ENCODE results near the gene ETV6. TPM values are rescaled to one million over a fixed set of nuclear protein-coding genes. Genes with fewer than 3 reads are reported as not detected.

The ETV6 gene
- total RNA-seq, 1 donor from 2014 or later, result 117 TPM

DNA sequence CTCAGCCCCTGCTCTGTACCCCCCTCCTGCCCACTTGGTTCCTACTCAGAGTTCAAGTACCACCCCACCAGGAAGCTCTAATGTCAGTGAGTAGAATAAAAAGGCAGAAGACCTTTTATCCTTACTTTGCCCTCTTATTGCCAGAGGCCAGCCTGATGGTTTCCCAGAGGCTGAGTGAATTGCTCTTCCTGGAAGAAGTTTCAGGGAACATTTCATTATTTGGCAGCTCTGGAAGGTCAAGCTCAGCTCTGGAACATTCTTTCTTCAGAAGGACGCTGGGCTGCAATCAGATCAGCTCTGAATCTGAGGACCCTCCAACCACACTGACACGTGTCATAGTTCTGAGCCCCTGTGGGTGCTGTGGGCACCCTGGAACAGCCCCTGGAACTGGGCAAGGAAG, 188.9 kb downstream of the ETV6 start:
- H3K27ac Mint-ChIP-seq, result peak overlapping the region; percentile 77
- H3K4me1 Mint-ChIP-seq (ENCODE audit: low read depth), result peaks cover 92% of the 10 kb centered on the region
- peaks cover 75% of the 10 kb centered on the region for H3K36me3 Mint-ChIP-seq (ENCODE audit: low read depth)
- no peak for DNase-seq (ENCODE audit: low spot score)
- no peaks in the 10 kb centered on the region for H3K27me3 Mint-ChIP-seq (ENCODE audit: insufficient read depth)
- H3K4me3 Mint-ChIP-seq, result no peak overlapping the region
- intact Hi-C loops (cut with micrococcal nuclease), result no loop called here
- H3K9me3 Mint-ChIP-seq, result no peaks in the 10 kb centered on the region

DNA sequence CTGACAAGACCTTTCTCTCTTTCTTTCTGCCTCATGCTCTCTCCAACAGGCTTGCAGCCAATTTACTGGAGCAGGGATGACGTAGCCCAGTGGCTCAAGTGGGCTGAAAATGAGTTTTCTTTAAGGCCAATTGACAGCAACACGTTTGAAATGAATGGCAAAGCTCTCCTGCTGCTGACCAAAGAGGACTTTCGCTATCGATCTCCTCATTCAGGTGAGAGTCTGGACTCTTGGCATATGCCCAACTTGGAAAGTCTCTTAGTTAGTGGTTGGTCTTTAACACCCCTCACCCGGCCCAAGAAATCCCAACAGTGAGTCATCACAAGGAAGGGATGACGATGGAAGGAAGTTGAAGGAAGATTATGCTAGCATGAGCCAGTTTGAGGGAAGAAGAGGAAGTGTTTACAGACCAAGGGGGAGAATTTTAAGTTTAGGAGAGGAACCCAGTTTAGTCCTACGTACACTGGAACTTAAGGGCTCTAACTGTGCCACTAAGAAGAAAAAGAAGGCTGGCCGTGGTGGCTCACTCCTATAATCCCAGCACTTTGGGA, 189.7 kb downstream of the ETV6 start:
- no peak overlapping the region for H3K4me3 Mint-ChIP-seq
- intact Hi-C loops (cut with micrococcal nuclease), result no loop called here
- H3K27me3 Mint-ChIP-seq (ENCODE audit: insufficient read depth), result no peaks in the 10 kb centered on the region
- H3K4me1 Mint-ChIP-seq (ENCODE audit: low read depth), result peaks cover 91% of the 10 kb centered on the region
- peaks cover 74% of the 10 kb centered on the region for H3K36me3 Mint-ChIP-seq (ENCODE audit: low read depth)
- H3K9me3 Mint-ChIP-seq, result no peaks in the 10 kb centered on the region
- H3K27ac Mint-ChIP-seq, result peak overlapping the region; percentile 77
- DNase-seq (ENCODE audit: low spot score), result no peak

DNA sequence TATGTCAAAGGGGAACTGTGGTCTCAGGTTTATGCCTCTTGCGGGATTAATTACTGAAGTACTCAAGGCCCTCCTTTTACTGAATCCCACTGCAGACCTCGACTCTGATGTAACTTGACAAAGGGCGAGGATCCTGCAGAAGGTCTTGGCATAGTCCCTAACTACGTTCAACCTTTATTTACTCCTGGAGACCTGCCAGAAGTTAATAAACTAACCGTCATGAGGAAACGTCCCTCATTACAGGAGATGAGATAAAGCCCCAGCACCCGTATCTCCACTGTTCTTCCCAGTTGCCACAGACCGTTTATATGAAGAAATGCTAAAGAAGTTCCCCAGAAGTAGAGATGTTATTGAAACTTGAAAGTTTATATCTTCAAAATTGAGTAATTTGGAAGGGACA, 190.9 kb downstream of the ETV6 start:
- intact Hi-C loops (cut with micrococcal nuclease), result no loop called here
- Mint-ChIP-seq H3K27me3 (ENCODE audit: insufficient read depth) (no peaks in the 10 kb centered on the region), H3K4me1 (ENCODE audit: low read depth) (peaks cover 79% of the 10 kb centered on the region), H3K9me3 (no peaks in the 10 kb centered on the region), H3K27ac (peak overlapping the region; percentile 61), H3K4me3 (no peak overlapping the region), H3K36me3 (ENCODE audit: low read depth) (peaks cover 74% of the 10 kb centered on the region)
- DNase-seq (ENCODE audit: low spot score), result no peak

DNA sequence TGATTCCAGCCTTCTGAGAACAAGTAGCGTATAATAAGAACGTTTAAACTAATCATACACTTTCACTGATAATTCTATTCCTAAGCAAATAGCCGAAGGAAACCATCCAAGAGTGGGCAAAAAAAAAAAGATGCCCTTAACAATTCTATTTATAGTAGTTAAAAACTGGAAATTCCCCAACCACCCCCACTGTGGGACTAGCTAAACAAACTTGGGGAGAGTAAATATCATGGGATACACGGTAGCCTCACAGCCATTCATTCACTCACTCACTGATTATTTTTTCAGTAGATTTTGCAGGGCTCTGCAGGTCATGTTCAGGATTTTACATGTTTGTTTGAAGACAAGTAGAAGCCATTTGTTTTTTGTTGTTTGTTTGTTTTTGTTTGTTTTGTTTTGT, 197.0 kb downstream of the ETV6 start:
- Mint-ChIP-seq H3K27me3 (ENCODE audit: insufficient read depth) (no peaks in the 10 kb centered on the region), H3K4me1 (ENCODE audit: low read depth) (peaks cover 31% of the 10 kb centered on the region), H3K27ac (no peak overlapping the region), H3K9me3 (no peaks in the 10 kb centered on the region), H3K4me3 (no peak overlapping the region), H3K36me3 (ENCODE audit: low read depth) (peaks cover 61% of the 10 kb centered on the region)
- no peak for DNase-seq (ENCODE audit: low spot score)
- intact Hi-C loops (cut with micrococcal nuclease), result no loop called here

DNA sequence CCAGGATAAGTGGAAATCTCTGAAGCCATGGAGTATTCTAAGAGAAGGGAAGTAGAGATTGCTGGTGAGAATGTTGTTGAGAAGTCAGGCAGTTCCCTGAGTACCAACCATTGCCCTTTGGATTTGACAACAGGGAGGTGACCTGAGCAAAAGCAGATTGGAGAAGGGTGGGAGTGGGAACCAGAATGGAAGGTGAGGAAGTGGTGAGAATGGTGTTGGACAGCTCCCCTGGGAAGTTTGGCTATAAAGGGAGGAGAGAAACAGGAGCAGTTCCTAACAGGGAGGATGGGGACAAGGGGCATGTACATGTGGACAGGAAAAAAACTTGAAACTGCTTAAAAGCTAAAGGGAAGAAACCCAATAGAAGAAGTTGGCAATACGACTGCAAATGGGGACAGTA, 198.1 kb downstream of the ETV6 start:
- Mint-ChIP-seq H3K4me1 (ENCODE audit: low read depth) (peaks cover 28% of the 10 kb centered on the region), H3K9me3 (no peaks in the 10 kb centered on the region), H3K36me3 (ENCODE audit: low read depth) (peaks cover 58% of the 10 kb centered on the region), H3K27ac (no peak overlapping the region), H3K27me3 (ENCODE audit: insufficient read depth) (no peaks in the 10 kb centered on the region), H3K4me3 (no peak overlapping the region)
- intact Hi-C loops (cut with micrococcal nuclease), result no loop called here
- no peak for DNase-seq (ENCODE audit: low spot score)

DNA sequence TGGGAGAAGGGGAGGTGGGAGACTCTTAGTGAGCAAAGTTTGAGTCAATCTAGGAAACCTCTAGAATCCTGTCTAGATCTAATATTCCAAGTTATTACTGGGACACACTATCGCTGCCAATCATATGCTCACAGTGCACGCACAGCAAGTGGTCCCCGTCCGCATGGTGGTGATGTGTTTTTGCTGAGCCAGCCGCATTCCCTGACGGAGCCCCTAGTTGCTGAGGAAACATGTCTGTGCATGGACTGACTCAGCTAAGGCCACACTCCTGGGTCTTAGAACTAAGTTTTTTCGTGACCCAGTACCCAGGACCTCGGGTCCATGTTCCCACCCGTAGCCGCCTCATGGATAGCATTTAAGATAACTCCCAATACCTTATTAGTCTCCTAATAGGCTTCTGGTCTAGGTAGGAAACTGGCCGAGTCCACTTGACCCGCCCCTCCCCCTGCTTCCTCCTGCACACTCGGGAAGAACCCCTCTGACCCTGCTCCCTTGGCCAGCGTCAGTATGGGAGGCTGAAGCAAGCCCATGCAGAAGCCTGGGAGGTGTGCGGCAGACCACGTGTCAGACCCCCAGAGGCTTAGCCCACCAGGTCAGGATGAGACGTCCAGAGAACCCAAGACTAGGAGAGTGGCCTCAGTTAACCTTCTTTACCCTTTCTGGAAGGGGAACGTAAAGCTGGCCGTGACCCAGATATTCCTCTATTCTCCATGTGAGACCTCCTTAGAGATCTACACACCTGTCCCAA, 200.5 kb downstream of the ETV6 start:
- Mint-ChIP-seq H3K9me3 (no peaks in the 10 kb centered on the region), H3K27ac (no peak overlapping the region), H3K36me3 (ENCODE audit: low read depth) (peaks cover 57% of the 10 kb centered on the region), H3K4me1 (ENCODE audit: low read depth) (peaks cover 31% of the 10 kb centered on the region), H3K4me3 (no peak overlapping the region), H3K27me3 (ENCODE audit: insufficient read depth) (no peaks in the 10 kb centered on the region)
- no peak for DNase-seq (ENCODE audit: low spot score)
- intact Hi-C loops (cut with micrococcal nuclease), result loop anchor here (5.0 kb wide), 1 partner anchor 37 kb away; no protein-coding TSS in a partner anchor

DNA sequence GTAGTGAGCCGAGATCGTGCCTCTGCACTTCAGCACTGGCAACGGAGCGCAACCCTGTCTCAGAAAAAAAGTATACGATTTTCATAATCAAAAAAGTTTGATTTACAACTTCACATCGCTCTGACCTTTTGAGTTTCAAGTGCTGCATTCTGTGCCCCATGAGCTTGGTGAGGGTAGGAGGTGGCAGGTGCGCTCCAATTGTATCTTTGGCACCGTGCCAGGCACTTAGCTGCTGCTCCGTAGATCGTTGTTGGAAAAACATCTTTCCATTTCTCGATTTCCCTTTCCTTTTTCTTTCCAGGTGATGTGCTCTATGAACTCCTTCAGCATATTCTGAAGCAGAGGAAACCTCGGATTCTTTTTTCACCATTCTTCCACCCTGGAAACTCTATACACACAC, 203.7 kb downstream of the ETV6 start:
- Mint-ChIP-seq H3K4me3 (no peak overlapping the region), H3K9me3 (no peaks in the 10 kb centered on the region), H3K36me3 (ENCODE audit: low read depth) (peaks cover 58% of the 10 kb centered on the region), H3K4me1 (ENCODE audit: low read depth) (peaks cover 50% of the 10 kb centered on the region), H3K27me3 (ENCODE audit: insufficient read depth) (no peaks in the 10 kb centered on the region), H3K27ac (peak overlapping the region; percentile 1)
- intact Hi-C loops (cut with micrococcal nuclease), result loop anchor here (5.0 kb wide), 1 partner anchor 34 kb away; no protein-coding TSS in a partner anchor
- no peak for DNase-seq (ENCODE audit: low spot score)

DNA sequence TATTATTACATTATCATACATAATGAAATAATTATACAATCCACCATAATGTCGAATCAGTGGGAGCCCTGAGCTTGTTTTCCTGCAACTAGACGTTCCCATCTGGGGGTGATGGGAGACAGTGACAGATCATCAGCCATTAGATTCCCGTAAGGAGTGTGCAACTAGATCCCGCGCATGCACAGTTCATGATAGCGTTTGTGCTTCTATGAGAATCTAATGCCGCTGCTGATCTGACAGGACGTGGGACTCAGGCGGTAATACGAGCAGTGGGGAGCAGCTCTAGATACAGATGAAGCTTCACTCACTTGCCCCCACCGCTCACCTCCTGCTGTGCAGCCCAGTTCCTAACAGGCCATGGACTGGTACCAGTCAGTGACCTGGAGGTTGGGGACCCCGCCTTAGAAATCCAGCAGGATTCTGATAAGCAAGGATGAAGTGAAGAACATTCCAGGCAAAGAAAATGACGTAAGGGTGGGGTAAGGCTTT, 204.6 kb downstream of the ETV6 start:
- H3K4me3 Mint-ChIP-seq, result no peak overlapping the region
- no peak for DNase-seq (ENCODE audit: low spot score)
- no peaks in the 10 kb centered on the region for H3K9me3 Mint-ChIP-seq
- no peaks in the 10 kb centered on the region for H3K27me3 Mint-ChIP-seq (ENCODE audit: insufficient read depth)
- peak overlapping the region; percentile 27 for H3K27ac Mint-ChIP-seq
- intact Hi-C loops (cut with micrococcal nuclease), result loop anchor here (5.0 kb wide), 1 partner anchor 33 kb away; no protein-coding TSS in a partner anchor
- H3K36me3 Mint-ChIP-seq (ENCODE audit: low read depth), result peaks cover 59% of the 10 kb centered on the region
- peaks cover 56% of the 10 kb centered on the region for H3K4me1 Mint-ChIP-seq (ENCODE audit: low read depth)

DNA sequence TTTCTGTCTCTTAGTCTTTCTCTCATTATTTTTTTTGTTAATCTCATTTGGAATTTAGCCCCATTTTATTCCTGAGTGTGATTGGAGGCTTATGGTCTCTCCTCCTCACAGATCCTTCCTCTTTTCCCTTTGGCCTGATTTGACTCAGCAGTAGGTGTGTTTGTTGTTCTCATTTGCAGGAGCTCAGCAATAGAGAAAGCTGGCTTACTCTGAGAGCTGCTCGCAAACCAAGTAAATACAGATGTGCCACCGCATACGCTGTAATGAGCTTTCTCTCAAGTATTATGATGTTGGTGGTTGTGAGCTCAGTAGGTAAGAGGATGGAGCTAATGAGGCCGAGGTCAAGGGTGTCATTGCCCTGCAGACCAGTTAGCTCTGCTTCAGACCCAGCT, 206.5 kb downstream of the ETV6 start:
- peaks cover 66% of the 10 kb centered on the region for H3K36me3 Mint-ChIP-seq (ENCODE audit: low read depth)
- peak overlapping the region; percentile 88 for H3K27ac Mint-ChIP-seq
- no peak for DNase-seq (ENCODE audit: low spot score)
- intact Hi-C loops (cut with micrococcal nuclease), result loop anchor here (1.0 kb wide), 1 partner anchor 20 kb away; no protein-coding TSS in a partner anchor
- H3K4me1 Mint-ChIP-seq (ENCODE audit: low read depth), result peaks cover 74% of the 10 kb centered on the region
- H3K9me3 Mint-ChIP-seq, result no peaks in the 10 kb centered on the region
- peak overlapping the region; percentile 62 for H3K4me3 Mint-ChIP-seq
- no peaks in the 10 kb centered on the region for H3K27me3 Mint-ChIP-seq (ENCODE audit: insufficient read depth)

DNA sequence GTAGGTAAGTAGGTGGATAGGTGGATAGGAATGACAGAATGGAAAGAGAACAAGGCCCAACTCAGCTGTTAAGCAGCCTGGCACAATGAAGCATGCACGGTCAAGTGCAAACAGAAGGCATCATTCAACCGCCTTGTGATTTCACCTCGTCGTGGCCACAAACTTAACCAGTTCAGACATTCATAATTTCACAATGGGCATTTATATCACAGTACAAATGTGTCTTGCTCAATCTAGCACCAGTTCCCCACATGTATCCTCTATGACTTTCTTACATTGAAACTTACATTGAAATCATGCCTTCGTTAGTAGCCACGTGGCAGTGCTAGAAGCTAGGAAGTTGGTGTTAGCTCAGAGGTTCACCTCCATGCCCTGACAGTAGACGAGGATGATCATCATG, 207.5 kb downstream of the ETV6 start:
- H3K4me3 Mint-ChIP-seq, result no peak overlapping the region
- intact Hi-C loops (cut with micrococcal nuclease), result loop anchor here (1.0 kb wide), 1 partner anchor 21 kb away; no protein-coding TSS in a partner anchor
- H3K27ac Mint-ChIP-seq, result peak overlapping the region; percentile 1
- H3K36me3 Mint-ChIP-seq (ENCODE audit: low read depth), result peaks cover 70% of the 10 kb centered on the region
- H3K27me3 Mint-ChIP-seq (ENCODE audit: insufficient read depth), result no peaks in the 10 kb centered on the region
- DNase-seq (ENCODE audit: low spot score), result no peak
- no peaks in the 10 kb centered on the region for H3K9me3 Mint-ChIP-seq
- peaks cover 84% of the 10 kb centered on the region for H3K4me1 Mint-ChIP-seq (ENCODE audit: low read depth)

DNA sequence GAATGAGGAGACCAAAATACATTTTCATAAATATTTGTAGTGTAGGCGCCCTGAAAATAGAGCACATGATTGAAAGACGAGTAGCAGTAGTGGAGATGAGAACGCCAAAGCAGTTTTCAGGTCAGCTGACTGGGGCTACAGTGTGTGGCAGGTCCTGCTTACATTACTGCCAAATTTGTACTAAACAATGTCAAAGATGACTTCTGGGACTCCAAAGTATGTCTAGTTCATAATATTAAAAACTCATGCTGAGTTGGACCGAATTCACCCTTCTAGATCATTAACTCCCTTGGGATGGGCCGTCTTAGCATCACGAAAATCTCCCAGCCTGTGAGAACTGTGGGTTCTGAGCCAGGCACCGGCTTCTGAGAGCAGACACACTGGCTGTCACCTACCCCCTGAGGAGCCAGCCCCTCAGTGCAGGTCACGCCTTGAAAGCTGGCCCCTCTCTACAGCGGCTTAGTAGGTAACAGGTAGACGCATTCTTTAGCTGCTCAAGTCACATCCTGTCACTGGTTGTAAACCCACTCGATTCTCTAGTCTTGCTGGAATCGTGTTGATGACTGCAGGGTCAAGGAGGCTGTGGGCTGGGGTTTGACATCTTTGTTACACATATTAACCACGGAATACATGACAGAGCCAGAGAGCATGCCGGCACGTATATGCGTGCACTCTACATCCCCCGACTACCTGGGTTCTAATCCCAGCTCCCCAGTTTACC, 210.4 kb downstream of the ETV6 start:
- no peaks in the 10 kb centered on the region for H3K27me3 Mint-ChIP-seq (ENCODE audit: insufficient read depth)
- intact Hi-C loops (cut with micrococcal nuclease), result loop anchor here (1.0 to 2.0 kb wide), 2 partner anchors 43 to 147 kb away; no protein-coding TSS in a partner anchor
- H3K27ac Mint-ChIP-seq, result peak overlapping the region; percentile 81
- peaks cover 80% of the 10 kb centered on the region for H3K36me3 Mint-ChIP-seq (ENCODE audit: low read depth)
- DNase-seq (ENCODE audit: low spot score), result no peak
- H3K9me3 Mint-ChIP-seq, result peaks cover 4% of the 10 kb centered on the region
- peak overlapping the region; percentile 17 for H3K4me3 Mint-ChIP-seq
- H3K4me1 Mint-ChIP-seq (ENCODE audit: low read depth), result peaks cover 90% of the 10 kb centered on the region

DNA sequence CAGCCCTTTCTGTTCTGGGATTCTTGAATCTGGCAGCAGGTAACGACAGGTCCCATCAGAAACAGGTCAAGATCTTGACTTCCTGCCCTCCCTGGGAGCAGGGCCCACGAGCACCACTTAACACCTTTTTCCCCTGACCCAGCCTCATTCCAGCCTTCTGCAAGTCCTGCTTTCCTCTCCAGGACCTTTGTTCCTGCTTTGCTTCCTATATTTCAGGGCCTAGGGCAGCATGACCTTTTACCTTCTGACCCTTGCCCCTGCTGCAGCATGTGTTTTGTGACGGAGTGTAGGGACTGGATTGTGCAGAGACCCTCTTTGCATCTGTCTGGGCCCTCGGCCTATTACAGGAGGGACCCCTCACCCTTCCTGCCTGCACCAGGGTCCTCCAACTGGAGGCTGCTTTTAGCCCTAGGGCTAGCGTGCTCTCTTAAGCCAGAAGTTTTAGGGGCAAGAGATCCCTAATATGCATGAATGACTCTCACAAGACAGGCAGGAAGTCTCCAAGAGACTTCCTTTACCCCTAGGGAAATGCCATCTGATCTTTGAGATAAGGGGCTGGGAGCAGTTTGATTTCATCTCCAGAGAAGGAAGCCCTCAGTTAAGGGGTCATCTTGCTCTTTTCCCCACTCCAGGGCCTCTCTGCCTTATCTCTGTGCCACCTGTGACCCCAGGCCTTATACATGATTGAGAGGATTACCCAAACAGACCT, 211.8 kb downstream of the ETV6 start:
- Mint-ChIP-seq H3K27ac (peak overlapping the region; percentile 81), H3K36me3 (ENCODE audit: low read depth) (peaks cover 82% of the 10 kb centered on the region), H3K4me1 (ENCODE audit: low read depth) (peaks cover 82% of the 10 kb centered on the region)

More for the DNA sequence above, 211.8 kb downstream of the ETV6 start:
- Mint-ChIP-seq H3K27me3 (ENCODE audit: insufficient read depth) (no peaks in the 10 kb centered on the region), H3K9me3 (peaks cover 16% of the 10 kb centered on the region), H3K4me3 (no peak overlapping the region)
- intact Hi-C loops (cut with micrococcal nuclease), result loop anchor here (2.0 kb wide), 1 partner anchor 41 kb away; no protein-coding TSS in a partner anchor
- no peak for DNase-seq (ENCODE audit: low spot score)

Data from activated T-helper 1 cell treated with anti-CD3 and anti-CD28 coated beads, Interleukin-12 subunit alpha, Interleukin-12 subunit beta, Interleukin-2, Interleukin-4 antibody, amounts not matched to agents 30 ng/mL and 10 ng/mL and 1 ng/mL, durations not matched to agents 14 hours and 24 hours and 36 hours (primary cell).